Stimulated activated CD4-positive, alpha-beta T cell treated with anti-CD3 and anti-CD28 coated beads, Interleukin-4, amount 100 ng/mL, for 48 hours (primary cell): ENCODE data around the gene INAFM2.

Source experiments
- DNase-seq, 2 donors: peaks; one replicate each; pipeline ENCODE4 v3.0.0-alpha.2; 2020; ENCODE audit warnings: low read depth in 2 of 2

INAFM2 gene

GRCh38 chr15:40287505-40287904 lies 36.0 kb upstream of the INAFM2 start:
- no peak for DNase-seq

GRCh38 chr15:40287968-40288367 lies 35.5 kb upstream of the INAFM2 start:
- DNase-seq, result no peak

- DNase-seq, result no peak
Observed at GRCh38 chr15:40289140-40289775, 34.2 kb upstream of the INAFM2 start.

- no peak for DNase-seq
Observed at GRCh38 chr15:40290545-40290917, 33.0 kb upstream of the INAFM2 start.

GRCh38 chr15:40290918-40291574 lies 32.4 kb upstream of the INAFM2 start:
- DNase-seq, result no peak

GRCh38 chr15:40292246-40292645 lies 31.2 kb upstream of the INAFM2 start:
- DNase-seq, result no peak

- no peak for DNase-seq
Observed at GRCh38 chr15:40293006-40293405, 30.5 kb upstream of the INAFM2 start.

- DNase-seq, result no peak
Observed at GRCh38 chr15:40293905-40294895, 29.3 kb upstream of the INAFM2 start.

GRCh38 chr15:40295297-40295696 lies 28.2 kb upstream of the INAFM2 start:
- no peak for DNase-seq

GRCh38 chr15:40295877-40296560 lies 27.5 kb upstream of the INAFM2 start:
- DNase-seq, result no peak

- DNase-seq, result no peak
Observed at GRCh38 chr15:40296561-40297230, 26.8 kb upstream of the INAFM2 start.

- no peak for DNase-seq
Observed at GRCh38 chr15:40297356-40297755, 26.1 kb upstream of the INAFM2 start.

- DNase-seq, result no peak
Observed at GRCh38 chr15:40298216-40298935, 25.1 kb upstream of the INAFM2 start.

GRCh38 chr15:40300367-40300766 lies 23.1 kb upstream of the INAFM2 start:
- no peak for DNase-seq

GRCh38 chr15:40300771-40301170 lies 22.7 kb upstream of the INAFM2 start:
- no peak for DNase-seq

GRCh38 chr15:40301467-40302179 lies 21.9 kb upstream of the INAFM2 start:
- no peak for DNase-seq

GRCh38 chr15:40302288-40302886 lies 21.1 kb upstream of the INAFM2 start:
- DNase-seq, result no peak

GRCh38 chr15:40302981-40303380 lies 20.5 kb upstream of the INAFM2 start:
- no peak for DNase-seq

GRCh38 chr15:40303576-40303975 lies 19.9 kb upstream of the INAFM2 start:
- DNase-seq, result no peak

GRCh38 chr15:40305281-40305680 lies 18.2 kb upstream of the INAFM2 start:
- no peak for DNase-seq
